Right hindlimb (tissue), 1 donor: ENCODE results near the gene DYNC1H1.

Experiments used
- DNase-seq: peaks from one replicate; pipeline ENCODE4 v3.0.0-alpha.2; 2018

DYNC1H1 gene

GRCh38 chr14:101945171-101945570 lies 19.2 kb upstream of the DYNC1H1 start:
- no peak for DNase-seq

GRCh38 chr14:101947577-101947903 lies 16.8 kb upstream of the DYNC1H1 start:
- DNase-seq: no peak

- DNase-seq: peak; percentile 100
Measured at GRCh38 chr14:101947904-101948665, 16.3 kb upstream of the DYNC1H1 start.

- DNase-seq: no peak
Measured at GRCh38 chr14:101948666-101949216, 15.6 kb upstream of the DYNC1H1 start.

GRCh38 chr14:101950100-101950499 lies 14.3 kb upstream of the DYNC1H1 start:
- DNase-seq: no peak

GRCh38 chr14:101950516-101951215 lies 13.7 kb upstream of the DYNC1H1 start:
- DNase-seq: no peak

- DNase-seq: no peak
Measured at GRCh38 chr14:101953151-101953550, 11.2 kb upstream of the DYNC1H1 start.

- DNase-seq: no peak
Measured at GRCh38 chr14:101954501-101954900, 9.9 kb upstream of the DYNC1H1 start.

GRCh38 chr14:101955695-101956161 lies 8.6 kb upstream of the DYNC1H1 start:
- no peak for DNase-seq

GRCh38 chr14:101956179-101956885 lies 8.0 kb upstream of the DYNC1H1 start:
- DNase-seq: no peak

- no peak for DNase-seq
Measured at GRCh38 chr14:101957406-101958234, 6.8 kb upstream of the DYNC1H1 start.

- DNase-seq: no peak
Measured at GRCh38 chr14:101958418-101959180, 5.8 kb upstream of the DYNC1H1 start.

- DNase-seq: no peak
Measured at GRCh38 chr14:101959277-101959676, 5.1 kb upstream of the DYNC1H1 start.

GRCh38 chr14:101960225-101960624 lies 4.1 kb upstream of the DYNC1H1 start:
- no peak for DNase-seq

- peak; percentile 80 for DNase-seq
Measured at GRCh38 chr14:101961011-101961721, 3.2 kb upstream of the DYNC1H1 start.

- no peak for DNase-seq
Measured at GRCh38 chr14:101961746-101962502, 2.4 kb upstream of the DYNC1H1 start.

GRCh38 chr14:101962503-101962874 lies 1.9 kb upstream of the DYNC1H1 start:
- no peak for DNase-seq

- no peak for DNase-seq
Measured at GRCh38 chr14:101963052-101963451, 1.3 kb upstream of the DYNC1H1 start.

GRCh38 chr14:101963656-101964296 lies 597 bp upstream of the DYNC1H1 start:
- no peak for DNase-seq

GRCh38 chr14:101965181-101965544 lies 790 bp downstream of the DYNC1H1 start:
- peak; percentile 73 for DNase-seq
